Measurements from ENCODE around the gene MPZL1.

Gene MPZL1

GRCh38 chr1:167701510-167701909, 20.3 kb upstream of the MPZL1 start:
- no peak for TF ChIP-seq GLIS3 (CRISPR knock-in tag; IDR thresholded peaks at IDR 0.05)
- ATAC-seq = no peak

- TF ChIP-seq TCF4 (CRISPR knock-in tag; IDR thresholded peaks at IDR 0.05; ENCODE audit: borderline replicate concordance) (no peak), PPARA (CRISPR knock-in tag; IDR thresholded peaks at IDR 0.05; ENCODE audit: borderline replicate concordance) (no peak), BACH2 (CRISPR knock-in tag; IDR thresholded peaks at IDR 0.05; ENCODE audit: borderline replicate concordance) (no peak), CSRNP3 (CRISPR knock-in tag; IDR thresholded peaks at IDR 0.05) (no peak), ISL1 (CRISPR knock-in tag; IDR thresholded peaks at IDR 0.05) (no peak), CSDC2 (CRISPR knock-in tag; IDR thresholded peaks at IDR 0.05) (no peak)
Measured at GRCh38 chr1:167703557-167703956, 18.2 kb upstream of the MPZL1 start.

GRCh38 chr1:167704715-167705114, 17.1 kb upstream of the MPZL1 start:
- TF ChIP-seq GLIS3 (CRISPR knock-in tag; IDR thresholded peaks at IDR 0.05) (no peak), ESRRG (CRISPR knock-in tag; IDR thresholded peaks at IDR 0.05) (no peak), ZFP3 (CRISPR knock-in tag; IDR thresholded peaks at IDR 0.05) (no peak), ZNF8 (CRISPR knock-in tag; IDR thresholded peaks at IDR 0.05) (no peak), CSDC2 (CRISPR knock-in tag; IDR thresholded peaks at IDR 0.05) (no peak), ISL1 (CRISPR knock-in tag; IDR thresholded peaks at IDR 0.05) (no peak), OSR1 (CRISPR knock-in tag; IDR thresholded peaks at IDR 0.05) (no peak)
- ATAC-seq = no peak

More at GRCh38 chr1:167703557-167703956, 18.2 kb upstream of the MPZL1 start:
- ATAC-seq = no peak

- ATAC-seq = no peak
- no peak for TF ChIP-seq ZNF70 (CRISPR knock-in tag; IDR thresholded peaks at IDR 0.05)
- TF ChIP-seq ZNF8 (CRISPR knock-in tag; IDR thresholded peaks at IDR 0.05) = no peak
- no peak for TF ChIP-seq POU6F1 (CRISPR knock-in tag; IDR thresholded peaks at IDR 0.05; ENCODE audit: borderline replicate concordance, low read depth)
- no peak for TF ChIP-seq GLIS3 (CRISPR knock-in tag; IDR thresholded peaks at IDR 0.05)
- no peak for TF ChIP-seq ZFP3 (CRISPR knock-in tag; IDR thresholded peaks at IDR 0.05)
- TF ChIP-seq TOX (CRISPR knock-in tag; IDR thresholded peaks at IDR 0.05; ENCODE audit: borderline replicate concordance) = no peak
- no peak for TF ChIP-seq RARB (CRISPR knock-in tag; IDR thresholded peaks at IDR 0.05)
- TF ChIP-seq TCF4 (CRISPR knock-in tag; IDR thresholded peaks at IDR 0.05; ENCODE audit: borderline replicate concordance) = no peak
- TF ChIP-seq CSRNP3 (CRISPR knock-in tag; IDR thresholded peaks at IDR 0.05) = no peak
- TF ChIP-seq ZNF565 (CRISPR knock-in tag; conservative IDR thresholded peaks at IDR 0.05; ENCODE audit: low read depth) = no peak
- no peak for TF ChIP-seq ZC3H10 (CRISPR knock-in tag; IDR thresholded peaks at IDR 0.05)
- no peak for TF ChIP-seq ZFP30 (CRISPR knock-in tag; IDR thresholded peaks at IDR 0.05)
- TF ChIP-seq SNAI2 (CRISPR knock-in tag; IDR thresholded peaks at IDR 0.05) = no peak
- no peak for TF ChIP-seq BACH2 (CRISPR knock-in tag; IDR thresholded peaks at IDR 0.05; ENCODE audit: borderline replicate concordance)
Measured at GRCh38 chr1:167705250-167705649, 16.5 kb upstream of the MPZL1 start.

- ATAC-seq = no peak
- TF ChIP-seq ZNF8 (CRISPR knock-in tag; IDR thresholded peaks at IDR 0.05) (no peak), ZNF70 (CRISPR knock-in tag; IDR thresholded peaks at IDR 0.05) (no peak), TOX (CRISPR knock-in tag; IDR thresholded peaks at IDR 0.05; ENCODE audit: borderline replicate concordance) (no peak), ARNTL (CRISPR knock-in tag; IDR thresholded peaks at IDR 0.05; ENCODE audit: borderline replicate concordance, low read depth) (no peak), PPARA (CRISPR knock-in tag; IDR thresholded peaks at IDR 0.05; ENCODE audit: borderline replicate concordance) (no peak), CREB5 (CRISPR knock-in tag; IDR thresholded peaks at IDR 0.05; ENCODE audit: low read depth) (no peak), GLIS3 (CRISPR knock-in tag; IDR thresholded peaks at IDR 0.05) (no peak), ESRRG (CRISPR knock-in tag; IDR thresholded peaks at IDR 0.05) (no peak), POU6F1 (CRISPR knock-in tag; IDR thresholded peaks at IDR 0.05; ENCODE audit: borderline replicate concordance, low read depth) (no peak), CSDC2 (CRISPR knock-in tag; IDR thresholded peaks at IDR 0.05) (no peak), ZC3H10 (CRISPR knock-in tag; IDR thresholded peaks at IDR 0.05) (no peak), ZFP3 (CRISPR knock-in tag; IDR thresholded peaks at IDR 0.05) (no peak)
Measured at GRCh38 chr1:167706363-167706762, 15.4 kb upstream of the MPZL1 start.
